NCI-H460 (cell line): ENCODE results near the gene CAMK1D. TPM values are rescaled to one million over a fixed set of nuclear protein-coding genes. Genes with fewer than 3 reads are reported as not detected.

Experiments
- DNase-seq: peaks from one replicate; pipeline ENCODE4 v3.0.0-alpha.2; 2016; ENCODE audit warnings: low read depth; ENCODE audit errors: extremely low read depth
- total RNA-seq: library from RNA; depleted of rRNA; stranded (reverse); fragments of >200 nt; shearing (Covaris generic); gene quantifications from 2 replicates; pipeline ENCODE4 v1.2.3, GENCODE V29; 2014

Gene CAMK1D
- total RNA-seq, 1 experiment from 2014 or later: 0.42 TPM

DNA sequence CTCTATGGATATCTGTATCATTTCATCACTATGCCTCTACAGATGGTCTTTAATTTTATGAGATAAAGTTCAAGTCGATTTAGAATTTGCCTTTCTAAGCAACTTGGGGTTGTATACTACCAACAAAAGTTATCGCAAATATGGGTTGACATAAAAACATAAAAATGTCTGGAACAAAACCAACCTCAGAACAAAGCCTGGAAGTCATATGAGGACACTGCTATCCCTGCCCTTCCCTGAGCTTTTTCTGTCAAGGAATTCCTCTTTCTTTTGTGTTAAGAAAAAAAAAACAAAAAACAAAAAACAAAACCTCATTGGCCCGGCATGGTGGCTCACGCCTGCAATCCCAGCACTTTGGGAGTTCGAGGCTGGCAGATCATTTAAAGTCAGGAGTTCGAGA lies 319.3 kb downstream of the CAMK1D start:
- no peak for DNase-seq

DNA sequence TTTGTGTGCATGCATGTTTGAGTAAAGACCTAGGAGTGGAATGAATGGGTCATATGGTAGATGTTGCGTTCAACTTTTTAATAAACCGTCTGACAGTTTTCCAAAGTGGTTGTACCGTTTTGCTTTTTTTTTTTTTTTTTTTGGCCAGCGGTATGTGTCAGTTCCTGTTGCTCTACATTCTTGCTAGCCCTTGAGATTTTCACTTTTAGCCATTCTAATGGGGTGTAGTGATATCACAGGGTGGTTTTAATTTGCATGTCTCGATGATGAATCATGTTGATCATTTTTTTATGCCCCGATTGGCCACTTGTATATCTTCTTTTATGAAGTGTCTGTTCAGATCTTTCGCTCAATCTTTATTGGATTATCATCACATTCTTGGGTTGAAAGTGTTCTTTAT lies 320.7 kb downstream of the CAMK1D start:
- DNase-seq: no peak

DNA sequence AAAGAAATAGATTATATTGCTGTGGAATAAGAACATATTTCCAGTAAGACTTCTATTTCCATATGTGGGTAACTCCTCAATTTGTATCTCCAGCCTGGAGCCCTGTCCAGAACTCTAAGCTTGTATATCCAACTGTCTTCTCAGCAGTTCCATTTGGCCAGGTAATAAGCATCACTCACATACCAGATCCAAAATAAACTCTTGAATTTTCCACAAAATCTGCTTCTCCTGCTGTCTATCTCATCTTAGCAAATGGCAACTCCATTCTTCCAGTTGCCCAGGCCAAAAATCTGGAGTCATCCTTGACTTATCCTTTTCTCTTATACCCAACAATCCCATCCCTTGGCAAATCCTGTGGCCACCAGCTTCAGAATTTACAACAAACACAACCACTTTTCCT lies 325.8 kb downstream of the CAMK1D start:
- DNase-seq: no peak

DNA sequence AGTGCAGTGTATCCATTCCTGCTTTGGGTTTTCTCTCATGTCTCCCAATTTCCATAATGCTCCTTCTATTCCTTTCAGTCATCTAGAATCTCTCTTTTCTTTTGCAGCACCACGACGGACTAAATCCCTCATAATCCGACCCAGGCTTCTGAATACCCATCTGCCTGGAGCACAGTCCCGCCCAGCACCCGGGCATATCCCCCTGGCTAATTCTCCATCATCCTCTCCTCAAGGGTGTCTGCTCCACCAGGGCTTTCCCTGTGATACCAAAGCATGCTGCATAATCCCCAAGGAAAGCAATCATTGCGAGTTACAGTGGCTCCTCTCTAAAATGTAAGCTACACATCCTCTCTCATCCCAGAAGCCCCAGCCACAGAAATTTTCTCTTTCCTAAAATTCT lies 330.3 kb downstream of the CAMK1D start:
- no peak for DNase-seq

DNA sequence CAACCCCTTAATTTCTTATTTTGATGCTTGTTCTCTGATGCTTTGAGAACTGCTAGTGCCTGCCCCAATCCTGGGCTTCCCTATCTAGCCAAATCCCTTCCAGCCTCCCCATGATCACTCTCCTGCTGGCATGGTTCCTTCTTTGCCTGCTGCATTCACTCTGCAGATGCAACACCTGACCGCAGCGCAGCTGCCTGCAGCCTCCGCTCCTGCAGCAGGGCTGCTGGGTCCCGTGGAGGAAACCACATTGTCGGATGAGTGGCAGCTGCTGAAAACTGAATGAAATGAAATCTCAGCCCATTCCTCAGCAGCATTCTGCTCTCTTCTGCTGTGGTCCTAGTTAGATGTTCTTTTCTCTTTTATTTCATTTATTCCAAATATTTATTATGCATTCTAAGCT lies 331.9 kb downstream of the CAMK1D start:
- DNase-seq: no peak

DNA sequence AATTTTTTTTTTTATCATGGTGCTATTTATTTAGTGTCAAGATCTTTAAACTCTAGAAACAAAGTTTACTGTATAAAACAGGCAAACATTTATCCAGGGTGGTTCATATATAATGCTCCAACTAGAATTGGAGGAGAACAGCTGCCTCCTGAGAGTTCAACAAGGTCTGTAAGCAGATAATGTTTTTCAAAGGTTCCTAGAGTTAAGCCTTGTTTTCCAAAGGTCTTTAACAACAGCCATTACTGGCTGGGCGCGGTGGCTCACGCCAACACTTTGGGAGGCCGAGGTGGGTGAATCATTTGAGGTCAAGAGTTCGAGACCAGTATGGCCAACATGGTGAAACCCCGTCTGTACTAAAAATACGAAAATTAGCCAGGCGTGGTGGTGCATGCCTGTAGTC lies 335.4 kb downstream of the CAMK1D start:
- no peak for DNase-seq

DNA sequence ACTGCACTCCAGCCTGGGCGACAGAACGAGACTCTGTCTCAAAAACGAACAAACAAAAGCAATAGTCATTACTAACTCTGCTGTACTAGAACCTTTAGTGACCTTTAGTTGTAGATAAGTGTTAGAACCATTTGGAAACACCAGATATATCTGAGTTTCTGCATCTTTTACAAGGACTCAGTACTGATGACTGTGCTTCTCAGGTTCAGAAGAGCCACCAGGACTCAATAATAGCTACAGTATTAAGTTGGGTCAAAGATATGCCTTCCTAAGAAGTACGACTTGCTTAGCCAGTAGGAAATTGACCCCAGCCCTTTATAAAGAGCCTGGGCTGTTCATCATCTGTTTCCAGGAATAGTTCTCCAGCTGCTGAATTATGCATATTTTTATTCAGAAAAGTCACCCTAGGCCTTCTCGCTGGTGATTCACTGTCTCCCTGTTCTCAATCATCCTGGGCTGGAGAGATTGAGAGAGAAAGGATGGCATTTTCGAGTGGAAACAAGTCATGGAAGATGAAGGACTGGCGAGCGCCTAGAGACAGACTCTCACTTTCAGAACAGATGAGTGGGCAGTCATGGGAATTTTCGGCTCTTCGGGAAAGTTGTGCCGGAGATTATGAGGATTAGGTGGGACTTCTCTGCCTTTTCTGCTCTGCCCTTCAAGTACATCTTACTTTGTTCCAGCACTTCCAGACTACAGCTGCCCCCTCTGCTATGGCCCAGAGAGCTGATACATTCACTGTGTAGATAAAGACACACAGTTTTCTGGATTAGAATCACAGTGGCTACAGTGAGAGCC lies 336.1 kb downstream of the CAMK1D start:
- no peak for DNase-seq

GRCh38 chr10:12687996-12688395 lies 338.6 kb downstream of the CAMK1D start:
- DNase-seq: no peak

- no peak for DNase-seq
These were observed 340.5 kb downstream of the CAMK1D start for GRCh38 chr10:12689893-12690292.

- no peak for DNase-seq
These were observed 341.3 kb downstream of the CAMK1D start for GRCh38 chr10:12690525-12691126.

DNA sequence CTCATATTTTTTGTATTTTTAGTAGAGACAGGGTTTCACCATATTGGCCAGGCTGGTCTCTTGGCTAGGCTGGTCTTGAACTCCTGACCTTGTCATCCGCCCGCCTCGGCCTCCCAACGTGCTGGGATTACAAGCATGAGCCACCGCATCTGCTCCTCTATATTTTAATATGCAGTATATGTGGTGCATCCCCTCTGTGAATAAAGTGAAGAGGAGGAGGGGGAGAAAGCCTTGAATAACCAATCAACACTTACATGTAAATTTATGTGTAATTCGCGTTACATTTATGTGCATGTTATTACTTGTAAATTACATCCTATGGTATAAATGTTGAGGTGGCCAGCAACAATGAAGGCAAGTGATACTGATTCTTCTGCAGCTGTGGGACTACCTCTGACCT lies 342.2 kb downstream of the CAMK1D start:
- DNase-seq: no peak

- DNase-seq: no peak
These were observed 348.4 kb downstream of the CAMK1D start for GRCh38 chr10:12697764-12698163.

- DNase-seq: no peak
These were observed 349.9 kb downstream of the CAMK1D start for GRCh38 chr10:12699258-12699700.

- no peak for DNase-seq
These were observed 350.6 kb downstream of the CAMK1D start for GRCh38 chr10:12699781-12700556.

GRCh38 chr10:12700557-12700874 lies 351.2 kb downstream of the CAMK1D start:
- no peak for DNase-seq

DNA sequence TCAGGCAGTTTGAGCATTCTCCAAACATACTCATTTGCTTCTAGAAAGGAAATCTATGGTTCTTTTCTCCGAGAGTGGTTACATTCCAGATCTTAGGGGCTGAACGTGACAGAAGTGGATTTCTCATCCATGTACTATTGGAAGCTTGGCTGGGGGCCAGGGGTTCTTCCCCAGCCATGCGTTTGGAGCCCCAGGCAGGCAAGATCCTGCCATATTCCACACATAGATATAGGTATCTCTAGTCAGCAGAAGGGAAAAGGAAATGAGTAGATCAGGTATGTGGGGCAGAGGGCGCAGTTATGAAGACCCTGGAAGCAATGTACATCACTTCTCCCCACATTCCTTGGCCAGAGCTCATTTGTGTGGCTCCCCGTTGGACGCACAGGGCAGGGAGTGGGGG lies 352.3 kb downstream of the CAMK1D start:
- DNase-seq: no peak

- no peak for DNase-seq
These were observed 352.9 kb downstream of the CAMK1D start for GRCh38 chr10:12702215-12702770.

- DNase-seq: no peak
These were observed 353.8 kb downstream of the CAMK1D start for GRCh38 chr10:12703126-12703525.

DNA sequence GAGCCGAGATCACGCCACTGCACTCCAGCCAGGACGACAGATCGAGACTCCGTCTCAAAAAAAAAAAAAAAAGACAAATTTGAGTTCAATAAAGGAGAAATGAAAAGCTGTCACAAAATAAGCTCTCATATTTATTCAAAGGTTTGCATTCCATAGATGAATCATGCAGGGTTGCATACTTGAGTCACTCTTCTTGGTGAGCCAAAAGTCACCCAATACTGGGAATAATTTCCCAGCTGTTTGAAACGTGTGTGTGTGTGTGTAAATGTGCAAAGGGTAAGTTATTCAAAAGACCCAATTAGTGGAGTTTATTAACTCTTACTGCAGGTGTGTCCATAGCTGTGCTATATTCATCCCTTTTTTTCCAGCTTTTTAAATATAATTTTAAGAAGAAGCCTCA lies 354.5 kb downstream of the CAMK1D start:
- no peak for DNase-seq

DNA sequence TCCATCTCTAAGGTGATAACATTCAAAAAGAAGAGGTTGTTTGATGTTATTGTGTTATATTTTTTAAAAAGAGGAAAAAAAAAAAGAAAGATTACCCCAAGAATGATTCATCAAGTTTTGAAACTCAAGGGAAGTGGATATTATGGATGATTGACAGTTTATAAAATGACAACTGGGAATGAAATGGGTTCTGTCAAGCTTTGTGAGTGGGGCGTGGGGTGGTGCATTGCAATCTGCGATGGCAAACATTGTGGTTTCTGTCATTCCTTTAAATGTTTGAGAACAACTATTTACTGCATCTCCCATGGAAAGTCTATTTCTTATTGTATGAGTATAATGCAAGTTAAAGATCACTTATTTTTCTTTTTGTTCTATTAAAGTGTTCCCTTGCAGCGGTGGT lies 355.1 kb downstream of the CAMK1D start:
- no peak for DNase-seq

DNA sequence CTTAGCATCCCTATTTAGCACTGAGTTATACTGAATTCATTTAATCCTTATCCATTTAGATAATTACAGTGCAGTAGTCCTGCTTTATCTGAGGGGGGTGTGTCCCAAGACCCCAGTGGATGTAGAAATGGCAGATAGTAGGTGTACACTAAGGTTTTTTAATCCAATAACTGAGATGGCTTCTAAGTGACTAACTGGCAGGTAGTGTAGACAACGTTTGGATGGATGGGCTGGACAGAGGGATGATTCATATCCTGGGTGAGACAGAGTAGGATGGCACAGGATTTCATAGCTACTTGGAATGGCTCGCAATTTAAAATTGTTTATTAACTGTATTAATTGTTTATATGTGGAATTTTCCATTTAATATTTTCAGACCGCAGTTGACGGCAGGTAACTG lies 356.6 kb downstream of the CAMK1D start:
- no peak for DNase-seq
